HTR-8/SVneo (cell line): ENCODE data around the gene MACROD1.

Source experiments
- DNase-seq: peaks from one replicate; pipeline ENCODE4 v3.0.0; 2011; ENCODE audit warnings: low spot score, mixed read lengths; ENCODE audit not compliant: insufficient read length
- FAIRE-seq: peaks from 2 replicates; lab custom pipeline; 2011; peaks lifted over from hg19 to GRCh38; lab: Jason Lieb, UNC

Gene MACROD1

DNA sequence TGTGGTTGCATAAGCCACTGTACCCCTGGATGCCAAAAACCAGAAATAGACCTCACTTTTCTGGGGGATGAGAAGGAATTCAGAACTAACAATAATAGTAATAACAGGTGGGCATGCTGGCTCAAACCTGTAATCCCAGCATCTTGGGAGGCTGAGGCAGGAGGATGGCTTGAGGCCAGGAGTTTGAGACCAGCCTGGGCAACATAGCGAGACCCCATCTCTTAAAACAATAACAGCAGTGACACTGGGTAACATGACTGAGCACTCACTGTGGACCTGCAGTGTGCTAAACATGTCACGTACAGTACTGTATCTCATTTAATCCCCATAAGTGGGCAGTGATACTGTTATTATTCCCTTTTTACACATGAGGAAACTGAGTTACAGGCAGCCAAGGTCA is 120.2 kb downstream of the MACROD1 start:
- DNase-seq = no peak
- FAIRE-seq = no peak

DNA sequence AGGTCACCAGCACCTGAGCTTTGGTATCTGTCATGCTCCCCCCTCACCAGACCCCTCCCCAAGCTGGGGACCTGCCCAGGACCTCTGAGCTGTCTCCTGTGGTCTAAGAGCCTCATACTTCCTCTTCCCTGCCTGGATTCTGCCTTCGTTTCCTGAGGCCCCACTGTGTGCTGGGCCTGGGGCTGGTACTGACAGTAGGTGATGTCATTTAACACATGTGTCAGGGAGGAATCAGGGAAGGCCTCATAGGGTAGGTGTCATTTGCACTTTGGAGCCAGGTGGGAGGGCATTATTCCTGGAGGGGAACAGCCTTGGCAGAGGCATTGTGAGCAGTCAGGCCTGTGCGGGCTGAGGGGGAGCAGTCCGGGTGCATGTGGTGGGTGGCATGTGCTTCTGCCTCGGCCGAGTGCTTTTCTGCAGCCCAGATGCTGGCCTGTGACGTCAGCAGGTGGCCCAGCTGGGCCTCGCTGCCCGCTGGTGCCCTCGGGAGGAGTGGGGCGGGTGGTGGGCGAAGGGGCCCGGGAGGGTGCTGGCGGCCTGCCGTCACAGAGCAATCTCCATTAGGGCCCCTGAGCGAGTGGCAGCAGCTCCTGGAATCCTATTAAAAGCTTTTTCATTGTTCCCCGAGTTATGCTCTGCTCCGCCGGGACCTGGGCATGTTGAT is 121.1 kb downstream of the MACROD1 start:
- DNase-seq = no peak
- FAIRE-seq = no peak

DNA sequence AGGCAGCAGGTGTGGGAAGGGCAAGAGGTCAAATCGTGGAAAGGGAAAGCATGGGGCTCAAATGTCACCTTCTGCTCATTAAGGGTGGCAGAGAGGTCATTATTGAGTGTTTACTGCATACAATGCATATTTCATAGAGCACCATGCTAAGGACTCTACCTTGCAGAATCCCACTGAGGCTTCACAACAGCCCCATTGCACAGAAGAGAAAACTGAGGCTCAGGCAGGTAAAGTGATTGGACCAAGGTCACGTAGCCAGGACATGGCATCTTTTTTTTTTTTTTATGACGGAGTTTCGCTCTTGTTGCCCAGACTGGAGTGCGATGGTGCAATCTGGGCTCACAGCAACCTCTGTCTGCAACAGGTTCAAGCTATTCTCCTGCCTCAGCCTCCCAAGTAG is 122.4 kb downstream of the MACROD1 start:
- FAIRE-seq = no peak
- DNase-seq = no peak

DNA sequence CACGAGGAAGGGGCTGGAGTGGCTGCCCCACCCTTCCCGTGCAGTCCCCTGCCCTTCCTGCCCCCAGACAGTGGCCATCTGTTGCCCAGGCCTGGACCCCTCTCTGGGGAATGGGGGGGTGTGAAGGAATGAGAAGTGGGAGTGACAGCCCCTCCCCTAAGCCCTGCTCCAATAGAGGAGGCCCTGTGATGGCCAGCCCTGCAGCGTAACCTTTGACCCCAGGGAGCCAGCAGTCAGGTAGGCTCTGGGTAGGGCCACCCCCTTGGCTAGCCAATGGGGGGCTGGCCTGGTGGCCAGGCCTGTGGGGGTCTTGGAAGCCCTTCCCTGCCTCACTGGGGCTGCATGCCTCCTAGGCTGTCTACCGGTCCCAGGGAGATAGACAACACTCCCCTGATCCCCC is 123.6 kb downstream of the MACROD1 start:
- no peak for FAIRE-seq
- DNase-seq = no peak

DNA sequence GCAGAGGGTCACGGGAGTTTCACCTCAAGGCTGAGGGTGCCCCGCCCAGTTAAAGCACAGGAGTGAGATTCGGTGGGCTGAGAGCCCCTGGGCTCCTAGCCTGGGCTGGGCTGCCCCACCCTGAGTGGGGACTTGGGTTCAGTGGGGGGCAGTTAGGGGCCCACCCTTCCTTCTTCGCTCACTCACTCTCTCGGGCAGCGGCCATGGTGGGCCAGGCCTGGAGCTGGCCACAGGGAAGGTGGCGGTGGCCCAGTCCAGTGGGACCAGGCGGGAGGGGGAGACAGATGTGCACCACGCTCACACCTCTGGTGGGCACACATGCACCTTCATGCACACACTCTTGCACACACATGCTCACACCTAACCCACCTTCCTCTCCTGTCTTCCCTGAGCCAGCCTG is 124.1 kb downstream of the MACROD1 start:
- DNase-seq (no peak), FAIRE-seq (no peak)

DNA sequence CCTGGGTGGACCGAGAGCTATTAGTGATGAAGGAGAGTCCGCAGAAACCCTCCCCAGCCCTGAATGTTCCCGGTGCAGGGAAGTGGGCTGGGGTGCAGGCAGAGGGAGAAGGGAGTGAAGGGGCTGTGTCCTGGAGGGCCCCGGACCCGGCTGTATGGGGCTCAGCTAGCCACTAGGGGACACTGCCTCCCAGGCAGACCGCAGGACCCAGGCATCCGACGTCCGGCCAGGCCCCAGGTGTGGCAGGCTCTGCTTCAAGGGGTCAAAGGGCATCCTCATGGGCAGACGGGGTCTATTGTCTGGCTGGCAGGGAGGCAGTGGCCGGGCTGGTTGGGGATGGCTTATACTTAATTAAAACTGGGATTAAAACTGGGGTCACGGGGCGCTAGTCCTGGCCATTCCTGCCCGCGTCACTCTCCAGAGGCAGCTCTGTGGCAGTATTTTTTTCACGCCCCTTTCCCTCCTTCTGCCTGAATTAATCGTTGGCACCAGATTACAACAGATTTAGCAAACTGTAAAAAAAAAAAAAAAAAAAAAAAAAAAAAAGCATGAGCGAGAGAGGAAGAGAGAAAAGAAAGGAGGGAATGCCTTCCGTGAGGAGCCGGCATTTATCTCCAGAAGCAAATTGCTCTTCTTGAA is 125.1 kb downstream of the MACROD1 start:
- no peak for DNase-seq
- no peak for FAIRE-seq

DNA sequence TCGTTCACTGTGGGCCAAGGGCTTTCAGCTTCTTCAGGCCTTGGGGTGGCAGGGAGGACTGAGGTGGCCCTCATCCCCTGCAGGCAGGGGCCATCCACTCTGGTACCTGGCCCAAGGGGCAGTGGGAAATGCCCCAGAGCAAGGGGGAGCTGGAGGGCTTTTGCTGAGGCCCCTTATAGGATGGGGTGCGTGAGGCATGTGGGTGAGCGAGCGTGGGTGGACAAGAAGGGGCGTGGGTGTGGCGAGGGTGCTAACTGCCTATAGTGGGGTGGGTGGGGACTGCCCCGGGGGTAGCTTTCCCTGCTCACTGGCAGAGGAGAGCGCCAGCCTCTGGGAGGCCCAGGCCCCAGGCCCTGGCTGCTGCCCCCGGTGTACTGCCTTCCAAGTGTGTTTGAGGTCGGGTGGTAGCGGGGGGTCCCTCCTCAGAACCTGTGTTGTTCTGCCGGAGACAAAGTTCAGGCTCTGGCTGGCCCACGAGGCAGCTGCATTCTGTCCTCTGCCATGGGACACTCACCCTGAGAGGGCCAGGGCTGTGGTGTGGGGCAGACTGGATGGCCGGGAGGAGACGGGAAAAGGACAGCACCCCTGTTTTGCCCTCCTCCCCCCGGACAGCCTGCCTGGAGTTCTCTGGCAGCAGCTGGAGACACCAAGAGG is 126.8 kb downstream of the MACROD1 start:
- no peak for FAIRE-seq

DNA sequence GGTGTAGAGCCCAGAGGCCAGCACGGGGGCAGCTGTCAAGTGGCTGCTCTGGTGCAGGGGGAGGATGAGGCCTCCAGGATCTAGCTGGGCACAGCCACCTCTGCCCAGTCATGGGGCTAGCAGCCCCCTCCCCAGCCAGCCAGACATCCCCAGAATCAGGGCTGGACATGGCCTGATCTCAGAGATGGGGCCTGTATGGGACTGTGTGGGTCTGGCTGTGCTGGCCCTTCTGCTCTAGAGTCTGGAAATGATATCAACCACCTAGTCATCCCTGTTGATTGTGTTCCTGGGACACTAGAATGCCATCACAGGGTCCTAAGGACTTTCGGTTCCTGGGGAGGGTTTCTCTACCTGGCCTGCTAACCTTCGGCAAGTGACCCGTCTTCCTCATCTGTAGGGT is 127.4 kb downstream of the MACROD1 start:
- FAIRE-seq = no peak

More for the DNA sequence above, 126.8 kb downstream of the MACROD1 start:
- no peak for DNase-seq

DNA sequence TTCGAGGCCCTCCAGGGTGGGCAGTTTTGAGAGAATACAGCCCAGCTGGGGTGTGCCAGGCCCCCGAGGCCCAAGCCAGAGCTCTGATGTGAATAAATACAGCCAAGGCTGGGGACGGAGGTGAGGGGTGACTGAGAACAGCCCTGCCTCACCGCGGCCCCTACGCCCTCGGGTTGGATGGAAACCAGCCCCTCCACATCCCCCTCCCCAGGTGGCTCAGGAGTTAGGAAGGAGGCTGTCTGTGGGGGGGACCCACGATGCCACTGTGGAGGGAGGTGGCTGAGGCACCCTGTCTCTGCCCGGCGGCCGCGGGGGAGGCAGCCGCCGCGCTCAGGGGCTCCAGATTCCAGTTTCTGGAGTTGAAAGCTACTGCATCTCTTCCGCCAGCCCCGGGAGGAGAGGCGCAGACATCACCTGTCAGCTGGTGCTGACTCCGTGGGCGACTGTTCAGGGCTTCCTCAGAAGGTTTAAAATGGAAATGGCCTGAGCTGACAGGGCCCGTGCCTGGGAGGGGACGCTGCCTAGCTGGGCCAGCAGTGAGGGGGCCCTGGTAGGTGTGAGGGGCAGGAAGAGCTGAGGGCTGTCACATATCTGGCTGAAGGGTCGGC is 128.8 kb downstream of the MACROD1 start:
- FAIRE-seq (no peak), DNase-seq (no peak)

More for the DNA sequence above, 127.4 kb downstream of the MACROD1 start:
- no peak for DNase-seq

DNA sequence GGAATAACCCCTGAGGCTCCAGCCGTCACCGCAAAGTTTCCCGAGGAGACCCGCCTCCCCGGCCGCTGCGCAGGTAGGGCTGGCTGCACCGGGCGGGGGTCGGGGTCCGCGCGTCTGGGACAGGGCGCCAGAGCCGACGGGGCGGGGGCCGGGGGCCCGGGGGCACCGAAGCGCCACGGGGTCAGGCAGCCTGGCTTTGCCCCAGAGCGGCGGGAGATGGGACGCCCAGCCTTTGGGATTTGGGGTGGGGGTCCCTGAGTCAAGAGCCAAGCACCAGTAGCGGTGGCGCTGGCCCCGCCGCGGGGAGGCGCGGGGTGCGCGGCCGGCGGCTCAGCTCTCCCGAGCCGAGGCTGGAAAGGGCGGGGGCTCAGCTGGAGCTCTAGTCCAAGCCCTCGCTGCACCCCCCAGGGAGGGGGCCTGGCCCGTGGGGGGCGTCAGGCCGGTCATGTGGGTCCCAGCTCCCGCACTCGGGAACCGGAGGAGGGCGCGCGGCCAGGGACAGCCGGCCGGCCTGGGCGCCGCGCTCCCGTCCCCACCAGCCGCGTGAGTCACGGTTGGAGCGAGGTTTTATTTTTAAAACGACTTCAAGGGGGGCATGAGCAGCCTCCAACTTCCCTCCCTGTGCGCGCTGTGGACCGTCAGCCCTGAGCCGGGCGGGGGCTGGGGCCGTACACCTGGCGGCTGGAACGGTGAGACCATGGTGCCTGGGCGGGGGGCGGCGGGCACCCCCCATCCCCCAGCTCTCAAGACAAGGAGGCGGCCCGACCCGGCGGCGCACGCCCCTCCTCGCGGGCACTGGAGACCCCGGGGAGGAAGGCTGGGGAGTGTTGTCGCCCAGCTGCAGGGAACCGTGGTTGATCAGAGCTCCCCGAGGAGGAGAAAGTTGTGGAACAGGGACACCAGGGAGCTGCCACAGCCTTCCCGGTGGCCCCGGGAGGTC is 129.6 kb downstream of the MACROD1 start:
- DNase-seq (no peak), FAIRE-seq (no peak)

DNA sequence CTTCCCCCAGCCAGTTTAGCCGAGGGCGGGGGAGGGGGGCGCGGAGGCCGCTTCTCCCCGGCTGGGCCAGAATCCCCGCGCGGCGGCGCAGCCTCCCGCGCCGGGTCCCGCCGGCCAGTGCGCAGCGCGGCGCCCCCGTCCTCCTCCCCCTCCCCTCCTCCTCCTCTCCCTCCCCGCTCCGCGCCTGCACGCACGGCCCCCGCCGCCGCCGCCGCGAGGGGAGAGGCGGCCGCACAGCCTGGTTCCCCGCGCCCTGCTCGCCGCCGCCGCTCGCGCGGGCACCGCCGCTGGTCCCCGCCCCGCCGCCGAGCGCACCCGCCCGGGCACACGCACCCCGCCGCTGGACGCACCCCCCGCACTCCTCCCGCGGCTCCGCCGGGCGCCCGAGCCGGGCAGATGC is 130.3 kb downstream of the MACROD1 start, which contains the start of gene FLRT1:
Gene FLRT1 (plus strand): TSS at position 356 of the 400 bp plus-strand sequence. CDS start 80,337 bp downstream, outside the sequence.
- no peak for DNase-seq
- no peak for FAIRE-seq

DNA sequence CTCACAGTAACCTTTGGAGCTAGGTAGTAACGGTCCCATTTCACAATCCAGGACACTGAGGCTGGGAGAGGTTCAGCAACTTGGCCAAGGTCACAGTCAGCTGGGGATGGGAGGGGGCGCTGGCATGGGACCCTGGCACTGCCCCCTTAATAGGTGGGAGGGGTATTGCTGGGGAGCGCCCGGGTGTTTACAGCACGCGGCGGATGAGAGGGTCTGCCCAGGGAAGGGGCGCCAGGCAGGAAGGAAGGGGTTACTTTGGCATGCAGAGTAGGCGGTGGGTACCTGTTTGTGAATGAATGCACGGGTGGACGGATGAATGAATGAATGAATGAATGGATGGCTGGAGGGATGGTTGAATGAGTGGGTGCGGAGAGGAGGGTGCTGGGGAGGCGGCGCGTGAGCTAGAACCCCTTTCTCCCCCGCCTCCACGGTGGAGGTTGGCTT is 130.8 kb downstream of the MACROD1 start:
- FAIRE-seq = no peak

DNA sequence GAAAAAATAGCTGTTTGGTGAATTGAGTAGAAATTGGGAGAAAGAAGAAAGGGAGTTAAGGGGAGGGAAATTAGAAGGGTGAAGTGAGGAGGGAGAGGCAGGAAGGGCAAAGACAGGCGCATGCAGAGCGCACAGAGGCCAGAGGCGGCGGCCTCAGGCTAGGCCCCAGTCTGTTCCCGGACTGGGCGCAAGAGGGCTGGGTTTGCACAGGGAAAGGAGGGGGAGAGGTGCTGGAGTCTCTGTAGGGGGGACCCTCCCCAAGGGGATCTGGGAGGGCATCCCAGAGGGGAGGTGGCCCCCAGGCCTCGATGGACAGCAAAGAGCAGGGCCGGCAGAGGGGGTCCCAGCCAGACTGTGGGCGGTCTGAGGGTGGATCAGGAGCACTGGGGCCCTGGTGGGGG is 131.5 kb downstream of the MACROD1 start:
- DNase-seq (no peak), FAIRE-seq (no peak)

More for the DNA sequence above, 130.8 kb downstream of the MACROD1 start:
- DNase-seq = no peak

DNA sequence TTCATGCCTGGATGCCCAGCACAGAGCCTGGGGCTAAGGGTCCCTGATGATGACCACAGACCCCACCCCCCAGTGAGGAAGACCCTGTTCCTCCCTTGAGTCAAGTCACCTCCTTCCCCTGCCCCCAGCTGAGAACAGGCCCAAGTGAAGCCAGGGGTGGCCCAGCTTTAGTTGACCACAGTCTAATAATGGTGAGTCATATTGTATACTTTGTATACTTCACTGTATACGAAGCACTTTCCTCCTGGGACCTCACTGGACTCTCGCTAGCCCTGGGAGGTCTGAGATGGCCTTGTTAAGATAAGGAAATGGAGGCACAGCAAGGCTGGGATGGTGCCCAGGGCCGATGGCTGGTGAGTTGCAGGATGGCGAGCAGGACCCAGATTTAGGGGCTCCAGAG is 133.9 kb downstream of the MACROD1 start:
- no peak for FAIRE-seq
- DNase-seq = no peak

DNA sequence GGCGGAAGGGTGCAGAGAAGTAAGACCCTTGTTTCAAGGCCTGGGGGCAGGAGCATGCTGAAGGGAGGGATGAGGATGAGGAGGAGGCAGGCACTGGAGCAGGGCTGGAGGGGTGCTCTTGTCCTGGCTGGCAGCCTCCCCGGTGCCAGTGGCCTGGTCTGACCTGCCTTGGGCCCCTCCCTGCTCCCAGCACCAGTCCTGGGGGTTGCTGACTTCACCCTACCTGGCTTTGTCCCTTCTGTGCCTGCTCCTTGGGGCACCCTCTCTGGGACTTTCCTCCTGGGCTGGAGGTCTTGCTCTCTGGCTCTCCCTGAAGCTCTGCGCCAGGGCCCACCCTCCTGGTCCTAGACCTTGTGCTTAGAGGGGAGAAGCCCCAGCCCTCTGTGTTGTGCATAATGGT is 134.9 kb downstream of the MACROD1 start:
- DNase-seq = no peak
- no peak for FAIRE-seq

DNA sequence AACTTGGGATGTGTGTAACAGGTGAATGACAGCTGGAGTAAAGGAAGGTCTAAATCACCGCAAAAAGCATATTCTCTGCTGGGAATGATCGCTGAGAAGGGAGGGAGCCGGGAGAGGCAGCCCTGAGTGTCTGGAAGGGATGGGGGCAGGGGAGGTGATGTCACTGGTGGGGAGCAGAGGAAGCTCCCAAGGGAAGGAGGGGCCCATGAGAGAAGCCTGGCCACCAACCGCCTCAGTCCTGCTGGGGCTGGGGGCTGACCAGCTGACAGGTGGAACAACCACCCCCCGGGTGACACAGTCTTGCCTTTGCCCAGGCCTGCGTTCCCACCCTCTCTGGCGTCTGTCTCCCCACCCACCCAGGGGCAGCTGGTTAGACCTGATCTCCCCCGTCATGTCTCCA is 136.1 kb downstream of the MACROD1 start:
- DNase-seq (no peak), FAIRE-seq (no peak)

DNA sequence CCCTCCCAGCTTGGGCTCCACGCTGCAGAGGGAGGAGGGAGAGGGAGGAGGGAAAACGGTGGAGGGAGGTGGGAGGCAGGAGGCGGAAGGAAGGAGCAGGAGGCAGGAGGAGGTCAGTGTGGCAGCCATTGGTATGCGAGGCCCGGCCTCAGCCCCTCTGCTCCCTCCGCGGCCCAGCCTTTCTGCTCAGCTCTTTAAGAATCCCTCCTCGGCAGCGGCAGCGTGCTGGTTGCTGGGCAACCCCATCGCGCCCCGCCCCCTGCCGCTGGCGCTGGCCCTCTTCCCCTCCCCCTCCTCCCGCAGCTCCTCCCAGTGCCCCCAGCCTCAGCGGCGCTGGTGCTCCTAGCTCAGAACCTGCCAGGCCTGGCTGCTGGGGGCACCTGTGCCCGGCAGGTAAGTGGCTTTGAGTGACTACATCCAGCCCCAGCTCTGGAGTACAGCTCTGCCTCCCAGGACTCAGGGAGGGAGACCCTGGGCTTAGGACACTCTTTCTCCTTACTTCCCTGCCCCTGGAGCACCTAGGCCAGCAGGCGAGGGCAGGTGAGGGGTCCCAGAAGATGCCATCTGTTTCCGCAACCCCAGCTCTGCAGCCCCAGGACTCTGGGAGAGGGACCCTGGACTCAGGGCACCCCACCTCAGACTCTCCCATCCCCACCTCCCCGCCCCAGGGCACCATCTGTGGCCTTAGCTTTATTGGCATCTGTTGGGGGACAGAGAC is 137.4 kb downstream of the MACROD1 start:
- FAIRE-seq (no peak), DNase-seq (no peak)

DNA sequence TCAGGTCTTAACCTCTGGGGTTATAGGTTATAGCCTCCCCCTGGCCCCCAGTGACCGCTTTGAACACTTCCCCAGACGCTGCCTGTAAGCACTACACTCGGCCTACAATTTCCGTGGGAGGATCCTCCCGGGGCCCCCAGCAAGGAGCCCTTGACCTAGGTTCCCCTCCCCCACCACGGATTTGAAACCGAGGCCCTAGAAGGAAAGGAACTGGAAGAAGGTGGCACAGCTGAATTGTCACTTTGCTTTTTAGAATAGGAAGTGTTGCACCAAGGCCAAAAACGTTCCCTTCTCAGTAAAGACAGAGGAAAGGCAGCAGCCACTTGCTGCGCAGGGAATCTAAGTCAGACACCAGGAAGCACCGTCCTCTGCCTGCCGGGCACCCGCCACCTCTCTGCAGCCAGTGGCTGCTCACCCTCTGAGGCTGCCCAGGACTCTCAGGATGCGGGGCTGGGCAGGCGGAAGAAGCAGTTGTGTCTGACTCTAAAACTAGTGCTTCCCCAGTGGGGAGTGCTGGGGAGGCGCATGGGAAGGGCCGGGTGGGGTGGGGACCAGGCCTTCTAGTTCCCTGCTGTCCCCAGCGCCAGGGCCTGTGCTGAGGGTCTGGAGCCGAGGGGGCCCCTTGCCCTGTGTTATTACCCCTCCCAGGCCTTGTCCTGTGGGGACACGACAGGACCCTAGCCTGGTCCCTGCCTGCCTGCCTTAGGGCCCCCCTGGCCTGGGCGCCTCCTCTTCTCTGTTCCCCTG is 138.1 kb downstream of the MACROD1 start:
- no peak for FAIRE-seq
- no peak for DNase-seq
